ENCODE measurements around the gene TMEM108. TPM values are rescaled to one million over a fixed set of nuclear protein-coding genes. Genes with fewer than 3 reads are reported as not detected.

Gene TMEM108
- total RNA-seq, 1 experiment from 2014 or later = not detected

GRCh38 chr3:133237380-133237779 lies 199.2 kb downstream of the TMEM108 start:
- Histone ChIP-seq H3K79me2 (ENCODE audit: insufficient read depth, low read length) (no peaks in the 10 kb centered on the region), H3K9me3 (ENCODE audit: control insufficient read depth in 1 of 2, insufficient read depth in 1 of 2, low read depth in 1 of 2, low read length in 2 of 2) (no peaks in the 10 kb centered on the region), H3K36me3 (ENCODE audit: control insufficient read depth in 1 of 2, insufficient read depth in 2 of 2, low read length in 2 of 2) (no peaks in the 10 kb centered on the region), H3K27me3 (ENCODE audit: insufficient read depth, low read length) (peaks cover 21% of the 10 kb centered on the region), H3K4me3 (replicated peaks in 1 of 2; ENCODE audit: low read depth in 1 of 2, low read length in 2 of 2) (no peak overlapping the region), H3K4me2 (ENCODE audit: low read length) (no peak overlapping the region), H3K4me1 (ENCODE audit: control insufficient read depth in 1 of 2, insufficient read depth in 2 of 2, low read length in 2 of 2) (no peaks in the 10 kb centered on the region), H3K9ac (ENCODE audit: low read length) (no peak overlapping the region), H3K27ac (ENCODE audit: low read depth, low read length) (no peak overlapping the region), H4K20me1 (ENCODE audit: insufficient read depth) (no peaks in the 10 kb centered on the region), H2AFZ (ENCODE audit: low read depth, low read length, poor library complexity, severe bottlenecking) (no peak overlapping the region), H3K9me2 (ENCODE audit: insufficient read depth) (no peaks in the 10 kb centered on the region)
- RAD21 ChIA-PET (ENCODE audit: low non-redundant PET in 1 of 2, low total read pairs in 2 of 2, uncharacterized antibody in 2 of 2, unreplicated experiment in 2 of 2) = no interaction called here
- POLR2A ChIA-PET = no interaction called here
- DNase-seq (ENCODE audit: low read depth, low spot score) = no peak
- CTCF ChIA-PET = no interaction called here
- TF ChIP-seq ZNF274 (IDR thresholded peaks at IDR 0.05; ENCODE audit: low read depth, low read length) = no peak
- no peak for TF ChIP-seq CEBPB (IDR thresholded peaks at IDR 0.05; ENCODE audit: low read depth)
- TF ChIP-seq FOSL1 (IDR thresholded peaks at IDR 0.05; ENCODE audit: low read depth) = no peak
- TF ChIP-seq EZH2phosphoT487 (IDR thresholded peaks at IDR 0.05; ENCODE audit: borderline replicate concordance) = no peak
- no peak for TF ChIP-seq SIN3A (IDR thresholded peaks at IDR 0.05; ENCODE audit: low read depth)
- no peak for TF ChIP-seq JUND (IDR thresholded peaks at IDR 0.05)
- no peak for TF ChIP-seq YY1 (IDR thresholded peaks at IDR 0.05; ENCODE audit: extremely low read depth, insufficient replicate concordance, low read depth, low read length)
- no peak for TF ChIP-seq POLR2AphosphoS5 (IDR thresholded peaks at IDR 0.05; ENCODE audit: low read depth, low read length)
- TF ChIP-seq CTCF (IDR thresholded peaks at IDR 0.05 in 2 of 3, conservative IDR thresholded peaks at IDR 0.05 in 1 of 3; ENCODE audit: borderline replicate concordance in 1 of 3, insufficient read depth in 1 of 3, low read depth in 2 of 3, low read length in 2 of 3) = no peak
- TF ChIP-seq ATF3 (IDR thresholded peaks at IDR 0.05) = no peak
- TF ChIP-seq ELF1 (IDR thresholded peaks at IDR 0.05; ENCODE audit: borderline replicate concordance, low read depth) = no peak
- TF ChIP-seq SRF (IDR thresholded peaks at IDR 0.05; ENCODE audit: low read depth) = no peak
- TF ChIP-seq REST (IDR thresholded peaks at IDR 0.05; ENCODE audit: low read depth) = no peak
- no peak for ATAC-seq
- intact Hi-C loops (cut with micrococcal nuclease) = no loop called here
- BruUV-seq (replicated peaks) = no TSS peak
